ENCODE data around the gene TSHZ2.
"Not testable (repeated sequence)": the region's sequence is repeated elsewhere in the genome, so short reads cannot be mapped to it uniquely, and the experiment has no call there.

Gene TSHZ2

DNA sequence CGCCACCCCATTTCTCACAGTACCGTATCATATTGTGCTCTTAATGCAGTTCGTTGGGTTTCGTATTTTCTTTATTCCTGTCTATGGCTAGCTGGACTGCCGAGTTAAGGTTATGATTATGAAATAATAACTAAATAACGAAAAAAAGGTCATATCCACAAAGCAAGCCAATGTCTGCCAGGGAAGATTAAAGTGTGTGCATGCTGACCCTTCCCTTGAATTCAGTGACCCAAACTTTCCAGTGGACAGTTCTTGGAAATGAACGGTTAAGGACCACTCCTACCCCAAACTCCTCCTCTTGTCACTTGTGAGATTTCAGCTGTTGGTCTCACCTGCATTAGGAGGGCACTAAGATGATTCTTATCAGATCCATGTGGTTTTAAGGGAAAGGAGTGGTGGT, 449.9 kb downstream of the TSHZ2 start:
- no CpG with 5 or more reads among the region's 7 CpGs for WGBS (ENCODE audit: insufficient coverage, insufficient read length)
- peaks cover 1% of the 10 kb centered on the region; the same call in 1 of the 2 replicates for H3K4me1 ChIP-seq (ENCODE audit: control insufficient read depth, insufficient read depth, low read length)
- no peak overlapping the region for H3K27ac ChIP-seq (ENCODE audit: low read length)
- H3K36me3 ChIP-seq (ENCODE audit: control insufficient read depth, insufficient read depth, low read length): no peaks in the 10 kb centered on the region
- no peaks in the 10 kb centered on the region for H3K9me3 ChIP-seq (ENCODE audit: control insufficient read depth, insufficient read depth, low read length)
- H3K27me3 ChIP-seq (ENCODE audit: control insufficient read depth, insufficient read depth, low read length): no peaks in the 10 kb centered on the region
- no peak for DNase-seq (ENCODE audit: low read depth, low spot score)
- H3K4me3 ChIP-seq (ENCODE audit: low read length): no peak overlapping the region

DNA sequence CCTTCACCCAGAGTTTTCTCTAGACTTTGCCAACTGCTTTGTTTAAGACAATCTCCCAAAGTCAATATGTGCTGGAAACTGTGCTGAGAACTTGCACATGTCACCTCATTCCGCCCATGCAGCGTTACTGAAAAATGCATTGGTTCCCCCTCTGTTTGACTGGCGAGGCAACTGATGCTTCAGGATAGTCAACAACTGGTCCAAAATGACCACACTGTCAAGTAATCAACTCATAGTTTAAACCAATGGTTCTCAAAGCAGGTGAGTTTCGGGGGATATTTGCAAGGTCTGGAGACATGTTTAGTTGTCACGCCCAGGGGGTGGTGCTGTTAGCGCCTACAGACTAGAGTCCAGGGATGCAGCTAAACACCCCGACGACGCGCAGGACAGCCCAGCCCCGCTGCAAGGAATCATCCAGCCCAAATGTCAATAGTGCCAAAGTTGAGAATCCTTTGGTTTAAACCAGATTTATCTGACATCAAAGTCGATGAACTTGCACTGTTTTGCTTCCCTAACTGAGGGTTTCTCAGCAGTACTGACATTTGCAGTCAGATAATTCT, 451.5 kb downstream of the TSHZ2 start:
- Histone ChIP-seq H3K4me1 (ENCODE audit: control insufficient read depth, insufficient read depth, low read length) (peaks cover 1% of the 10 kb centered on the region; the same call in 1 of the 2 replicates), H3K27ac (ENCODE audit: low read length) (no peak overlapping the region), H3K27me3 (ENCODE audit: control insufficient read depth, insufficient read depth, low read length) (no peaks in the 10 kb centered on the region), H3K4me3 (ENCODE audit: low read length) (no peak overlapping the region), H3K9me3 (ENCODE audit: control insufficient read depth, insufficient read depth, low read length) (no peaks in the 10 kb centered on the region), H3K36me3 (ENCODE audit: control insufficient read depth, insufficient read depth, low read length) (no peaks in the 10 kb centered on the region)
- no CpG with 5 or more reads among the region's 12 CpGs for WGBS (ENCODE audit: insufficient coverage, insufficient read length)
- no peak for DNase-seq (ENCODE audit: low read depth, low spot score)

DNA sequence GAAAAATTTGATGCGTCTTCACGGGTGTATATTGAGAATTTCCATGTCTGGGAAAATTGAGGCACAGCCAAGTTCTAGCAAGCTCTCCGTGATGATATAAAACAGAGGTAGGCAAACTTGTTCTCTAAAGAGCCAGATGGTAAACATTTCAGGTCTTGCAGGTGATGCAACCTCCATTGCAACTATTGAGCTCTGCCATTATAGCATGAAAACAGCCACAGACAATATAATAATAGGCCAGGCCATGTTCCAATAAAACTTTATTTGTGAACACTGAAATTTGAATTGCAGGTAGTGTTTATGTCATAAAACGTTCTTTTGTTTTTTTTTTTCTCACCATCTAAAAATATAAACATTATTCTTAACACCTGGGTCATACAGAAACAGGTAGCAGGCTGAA, 453.3 kb downstream of the TSHZ2 start:
- whole genome bisulfite sequencing (ENCODE audit: insufficient coverage, insufficient read length): no CpG with 5 or more reads among the region's 4 CpGs
- no peaks in the 10 kb centered on the region for H3K27me3 ChIP-seq (ENCODE audit: control insufficient read depth, insufficient read depth, low read length)
- no peak overlapping the region for H3K4me3 ChIP-seq (ENCODE audit: low read length)
- H3K9me3 ChIP-seq (ENCODE audit: control insufficient read depth, insufficient read depth, low read length): no peaks in the 10 kb centered on the region
- no peaks in the 10 kb centered on the region for H3K36me3 ChIP-seq (ENCODE audit: control insufficient read depth, insufficient read depth, low read length)
- H3K4me1 ChIP-seq (ENCODE audit: control insufficient read depth, insufficient read depth, low read length): peaks cover 1% of the 10 kb centered on the region; the same call in 1 of the 2 replicates
- H3K27ac ChIP-seq (ENCODE audit: low read length): no peak overlapping the region
- no peak for DNase-seq (ENCODE audit: low read depth, low spot score)

DNA sequence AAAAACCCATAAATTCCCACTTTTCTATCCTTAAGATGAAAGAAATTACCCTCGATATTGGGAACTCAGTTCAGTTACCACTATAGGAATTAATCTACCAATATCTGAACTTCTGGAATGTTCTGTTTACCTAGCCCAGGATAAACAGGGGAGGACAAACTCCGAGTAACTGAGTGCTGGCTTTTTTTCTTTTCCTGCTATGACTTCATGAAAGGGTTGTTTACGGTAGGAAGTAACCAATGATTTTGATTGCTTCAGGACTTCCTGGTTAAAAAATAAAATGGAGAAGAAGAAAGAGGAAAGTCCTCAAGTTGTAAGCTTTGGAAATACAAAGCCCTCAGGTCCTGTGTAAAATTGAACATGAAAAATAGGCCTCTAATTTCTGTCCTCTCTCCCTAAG, 453.8 kb downstream of the TSHZ2 start:
- DNase-seq (ENCODE audit: low read depth, low spot score): no peak
- WGBS (ENCODE audit: insufficient coverage, insufficient read length): no CpG with 5 or more reads among the region's 3 CpGs

DNA sequence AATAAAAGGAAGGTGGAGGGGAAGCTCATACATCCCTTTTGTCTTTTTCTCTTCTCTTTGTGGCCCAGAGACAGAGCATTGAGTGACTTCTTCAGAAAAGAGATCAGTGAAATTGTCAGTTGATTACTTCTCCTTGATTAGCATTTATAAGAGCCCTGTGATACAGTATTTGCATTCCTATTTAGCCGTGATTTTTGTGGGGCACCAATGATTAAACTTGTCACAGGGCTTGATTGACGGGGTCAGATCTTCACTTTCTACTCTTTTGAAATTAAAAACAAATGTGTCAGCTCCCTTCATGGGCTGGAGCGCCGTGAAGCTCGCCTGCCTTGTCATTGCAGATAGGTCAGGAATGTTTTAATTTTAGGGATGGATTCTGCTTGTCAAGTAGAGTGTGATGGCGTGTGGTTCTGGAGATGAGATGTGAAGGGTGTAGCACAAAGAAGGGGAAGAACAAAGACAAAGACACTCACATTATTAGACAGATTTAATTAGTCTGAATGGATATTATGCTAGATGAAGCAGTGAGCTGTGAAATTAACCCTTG, 454.7 kb downstream of the TSHZ2 start:
- no CpG with 5 or more reads among the region's 6 CpGs for WGBS (ENCODE audit: insufficient coverage, insufficient read length)
- DNase-seq (ENCODE audit: low read depth, low spot score): no peak
- Histone ChIP-seq H3K36me3 (ENCODE audit: control insufficient read depth, insufficient read depth, low read length) (no peaks in the 10 kb centered on the region), H3K27me3 (ENCODE audit: control insufficient read depth, insufficient read depth, low read length) (no peaks in the 10 kb centered on the region), H3K9me3 (ENCODE audit: control insufficient read depth, insufficient read depth, low read length) (no peaks in the 10 kb centered on the region), H3K4me1 (ENCODE audit: control insufficient read depth, insufficient read depth, low read length) (peaks cover 1% of the 10 kb centered on the region; the same call in 1 of the 2 replicates), H3K4me3 (ENCODE audit: low read length) (no peak overlapping the region), H3K27ac (ENCODE audit: low read length) (no peak overlapping the region)

More for the DNA sequence above, 453.8 kb downstream of the TSHZ2 start:
- Histone ChIP-seq H3K36me3 (ENCODE audit: control insufficient read depth, insufficient read depth, low read length) (no peaks in the 10 kb centered on the region), H3K9me3 (ENCODE audit: control insufficient read depth, insufficient read depth, low read length) (no peaks in the 10 kb centered on the region), H3K27me3 (ENCODE audit: control insufficient read depth, insufficient read depth, low read length) (no peaks in the 10 kb centered on the region), H3K4me3 (ENCODE audit: low read length) (no peak overlapping the region), H3K27ac (ENCODE audit: low read length) (no peak overlapping the region), H3K4me1 (ENCODE audit: control insufficient read depth, insufficient read depth, low read length) (peaks cover 1% of the 10 kb centered on the region; the same call in 1 of the 2 replicates)

DNA sequence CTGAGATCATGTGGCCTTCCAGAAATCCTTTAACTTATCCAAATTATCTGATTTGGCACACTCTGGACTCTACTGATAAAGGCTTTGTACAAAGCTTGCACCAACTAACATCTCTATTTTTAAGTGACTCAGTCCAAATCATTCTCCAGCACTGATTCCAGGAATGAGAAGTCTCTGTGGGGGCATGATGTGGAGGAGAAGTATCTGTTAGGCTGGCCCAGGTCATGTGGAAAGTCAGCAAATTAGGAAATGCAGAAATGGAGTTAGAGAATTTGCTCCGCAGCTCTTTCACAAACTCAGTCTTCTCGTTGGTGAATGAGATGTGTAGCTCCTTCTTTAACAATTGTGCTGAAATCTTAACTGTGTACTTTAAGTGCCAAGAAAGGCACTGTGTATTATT, 455.8 kb downstream of the TSHZ2 start:
- no peak overlapping the region for H3K27ac ChIP-seq (ENCODE audit: low read length)
- H3K4me1 ChIP-seq (ENCODE audit: control insufficient read depth, insufficient read depth, low read length): peaks cover 1% of the 10 kb centered on the region; the same call in 1 of the 2 replicates
- no peaks in the 10 kb centered on the region for H3K36me3 ChIP-seq (ENCODE audit: control insufficient read depth, insufficient read depth, low read length)
- no peaks in the 10 kb centered on the region for H3K9me3 ChIP-seq (ENCODE audit: control insufficient read depth, insufficient read depth, low read length)
- H3K27me3 ChIP-seq (ENCODE audit: control insufficient read depth, insufficient read depth, low read length): no peaks in the 10 kb centered on the region
- no CpG with 5 or more reads among the region's 2 CpGs for WGBS (ENCODE audit: insufficient coverage, insufficient read length)
- no peak overlapping the region for H3K4me3 ChIP-seq (ENCODE audit: low read length)
- no peak for DNase-seq (ENCODE audit: low read depth, low spot score)

DNA sequence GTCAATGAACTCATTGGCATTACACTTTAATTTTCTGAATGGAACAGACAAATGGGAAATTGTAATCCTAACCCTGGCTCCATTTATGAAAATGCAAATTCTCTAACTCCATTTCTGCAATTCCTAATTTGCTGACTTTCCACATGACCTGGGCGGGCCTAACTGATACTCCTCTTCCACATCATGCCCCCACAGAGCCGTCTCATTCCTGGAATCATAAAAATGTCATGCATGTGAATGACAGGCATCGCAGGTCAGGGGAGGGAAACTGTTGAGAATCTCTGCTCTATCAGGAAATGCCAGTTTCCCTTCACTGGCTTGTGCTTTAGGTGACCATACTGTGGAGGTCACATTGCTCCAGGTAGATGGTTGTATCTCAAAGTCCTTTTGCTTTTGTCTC, 456.4 kb downstream of the TSHZ2 start:
- Histone ChIP-seq H3K9me3 (ENCODE audit: control insufficient read depth, insufficient read depth, low read length) (no peaks in the 10 kb centered on the region), H3K27me3 (ENCODE audit: control insufficient read depth, insufficient read depth, low read length) (no peaks in the 10 kb centered on the region), H3K27ac (ENCODE audit: low read length) (no peak overlapping the region), H3K4me3 (ENCODE audit: low read length) (no peak overlapping the region), H3K36me3 (ENCODE audit: control insufficient read depth, insufficient read depth, low read length) (no peaks in the 10 kb centered on the region), H3K4me1 (ENCODE audit: control insufficient read depth, insufficient read depth, low read length) (peaks cover 1% of the 10 kb centered on the region; the same call in 1 of the 2 replicates)
- DNase-seq (ENCODE audit: low read depth, low spot score): no peak
- no CpG with 5 or more reads among the region's 3 CpGs for whole genome bisulfite sequencing (ENCODE audit: insufficient coverage, insufficient read length)

DNA sequence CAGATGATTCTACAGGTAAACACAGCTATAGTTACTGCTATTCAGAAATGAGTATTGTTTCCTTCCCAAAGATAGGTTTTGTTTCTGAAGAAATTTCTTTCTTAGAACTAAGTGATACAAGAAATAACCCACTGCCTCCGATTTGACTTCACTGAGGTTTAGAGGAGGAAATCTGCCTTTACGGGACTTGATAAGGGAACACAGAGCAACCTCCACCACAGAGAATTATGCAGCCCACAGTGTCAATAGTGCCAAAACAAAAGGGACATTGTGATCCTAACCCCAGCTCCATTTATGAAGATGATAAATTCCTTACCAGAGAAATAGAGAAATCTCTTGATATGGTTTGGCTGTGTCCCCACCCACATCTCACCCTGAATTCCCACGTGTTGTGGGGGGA, 456.8 kb downstream of the TSHZ2 start:
- Histone ChIP-seq H3K9me3 (ENCODE audit: control insufficient read depth, insufficient read depth, low read length) (no peaks in the 10 kb centered on the region), H3K27ac (ENCODE audit: low read length) (no peak overlapping the region), H3K36me3 (ENCODE audit: control insufficient read depth, insufficient read depth, low read length) (no peaks in the 10 kb centered on the region), H3K27me3 (ENCODE audit: control insufficient read depth, insufficient read depth, low read length) (no peaks in the 10 kb centered on the region), H3K4me3 (ENCODE audit: low read length) (no peak overlapping the region), H3K4me1 (ENCODE audit: control insufficient read depth, insufficient read depth, low read length) (peaks cover 1% of the 10 kb centered on the region; the same call in 1 of the 2 replicates)
- no peak for DNase-seq (ENCODE audit: low read depth, low spot score)
- no CpG with 5 or more reads among the region's 3 CpGs for WGBS (ENCODE audit: insufficient coverage, insufficient read length)

DNA sequence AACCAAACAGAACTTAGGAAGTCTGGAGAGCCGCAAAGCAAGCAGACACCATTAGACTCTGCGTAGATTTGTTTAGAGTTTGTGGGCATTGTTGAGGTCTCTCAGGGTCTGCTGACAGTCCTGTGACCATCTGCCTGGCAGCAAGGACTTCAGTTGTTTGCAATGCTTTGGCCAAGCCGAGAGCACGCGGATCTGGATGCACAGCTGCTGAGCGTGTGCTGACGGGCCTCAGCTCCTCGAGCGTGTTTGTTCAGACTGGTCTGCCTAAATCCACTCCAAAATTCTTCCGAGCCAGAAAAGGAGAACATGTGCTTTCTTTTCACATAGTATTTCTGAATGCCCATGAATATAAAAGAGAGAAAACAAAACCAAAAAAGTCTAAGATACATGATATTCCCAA, 462.5 kb downstream of the TSHZ2 start:
- DNase-seq (ENCODE audit: low read depth, low spot score): no peak
- Histone ChIP-seq H3K27me3 (ENCODE audit: control insufficient read depth, insufficient read depth, low read length) (no peaks in the 10 kb centered on the region), H3K27ac (ENCODE audit: low read length) (no peak overlapping the region), H3K4me1 (ENCODE audit: control insufficient read depth, insufficient read depth, low read length) (no peaks in the 10 kb centered on the region), H3K36me3 (ENCODE audit: control insufficient read depth, insufficient read depth, low read length) (no peaks in the 10 kb centered on the region), H3K4me3 (ENCODE audit: low read length) (no peak overlapping the region), H3K9me3 (ENCODE audit: control insufficient read depth, insufficient read depth, low read length) (no peaks in the 10 kb centered on the region)
- no CpG with 5 or more reads among the region's 10 CpGs for WGBS (ENCODE audit: insufficient coverage, insufficient read length)

DNA sequence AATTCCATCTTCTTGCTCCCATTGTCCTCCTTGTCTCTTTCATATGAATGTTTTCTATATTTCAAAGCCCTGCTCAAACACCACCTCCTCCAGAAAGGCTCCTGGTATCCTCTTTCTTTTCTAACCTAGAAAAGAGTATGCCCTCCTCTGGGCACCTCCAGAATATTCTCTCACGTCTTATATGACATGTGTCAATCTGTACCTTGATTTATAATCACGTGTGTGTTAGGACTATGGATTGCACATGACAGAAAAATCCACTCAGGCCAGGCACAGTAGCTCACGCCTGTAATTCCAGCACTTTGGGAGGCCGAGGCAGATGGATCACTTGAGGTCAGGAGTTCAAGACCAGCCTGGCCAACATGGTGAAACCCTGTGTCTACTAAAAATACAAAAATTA, 464.8 kb downstream of the TSHZ2 start:
- H3K27ac ChIP-seq (ENCODE audit: low read length); DNase-seq (ENCODE audit: low read depth, low spot score); H3K36me3 ChIP-seq (ENCODE audit: control insufficient read depth, insufficient read depth, low read length); H3K4me1 ChIP-seq (ENCODE audit: control insufficient read depth, insufficient read depth, low read length); H3K27me3 ChIP-seq (ENCODE audit: control insufficient read depth, insufficient read depth, low read length); H3K9me3 ChIP-seq (ENCODE audit: control insufficient read depth, insufficient read depth, low read length); H3K4me3 ChIP-seq (ENCODE audit: low read length): not testable (repeated sequence)
- no CpG with 5 or more reads among the region's 4 CpGs for WGBS (ENCODE audit: insufficient coverage, insufficient read length)

DNA sequence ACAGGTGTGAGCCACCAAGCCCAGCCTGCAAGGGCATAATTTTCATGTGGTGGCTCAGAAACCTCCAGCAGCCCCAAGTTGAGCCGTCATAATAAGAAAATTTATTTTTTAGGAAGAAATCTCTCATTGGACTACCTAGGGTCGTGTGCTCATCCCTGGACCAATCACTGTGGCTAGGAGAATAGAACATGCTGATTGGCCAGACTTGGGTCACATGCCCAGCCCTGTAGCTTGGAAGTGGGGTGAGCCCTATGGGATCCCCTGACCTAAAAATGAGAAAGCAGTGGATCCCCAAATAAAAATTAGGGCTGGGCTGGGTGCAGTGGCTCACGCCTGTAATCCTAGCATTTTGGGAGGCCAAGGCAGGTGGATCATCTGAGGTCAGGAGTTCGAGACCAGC, 466.2 kb downstream of the TSHZ2 start:
- no peaks in the 10 kb centered on the region for H3K27me3 ChIP-seq (ENCODE audit: control insufficient read depth, insufficient read depth, low read length)
- H3K27ac ChIP-seq (ENCODE audit: low read length): no peak overlapping the region
- no CpG with 5 or more reads among the region's 4 CpGs for WGBS (ENCODE audit: insufficient coverage, insufficient read length)
- H3K4me3 ChIP-seq (ENCODE audit: low read length): no peak overlapping the region
- H3K36me3 ChIP-seq (ENCODE audit: control insufficient read depth, insufficient read depth, low read length): no peaks in the 10 kb centered on the region
- H3K9me3 ChIP-seq (ENCODE audit: control insufficient read depth, insufficient read depth, low read length): no peaks in the 10 kb centered on the region
- DNase-seq (ENCODE audit: low read depth, low spot score): no peak
- no peaks in the 10 kb centered on the region for H3K4me1 ChIP-seq (ENCODE audit: control insufficient read depth, insufficient read depth, low read length)
